ENCODE measurements around the gene PRAMEF26.
"Not testable (repeated sequence)": the region's sequence is repeated elsewhere in the genome, so short reads cannot be mapped to it uniquely, and the experiment has no call there.

Gene PRAMEF26

GRCh38 chr1:13155909-13156308, at the start of gene PRAMEF26:
Gene PRAMEF26 (minus strand): TSS chr1:13156009. CDS start chr1:13153095, 2,914 bp downstream.
- DNase-seq = not testable (repeated sequence)

- not testable (repeated sequence) for DNase-seq
Observed at GRCh38 chr1:13201309-13201708, 45.5 kb upstream of the PRAMEF26 start, which contains the start of gene PRAMEF13. Gene PRAMEF13 (minus strand): TSS chr1:13201409. CDS start chr1:13199589, 1,820 bp downstream.

GRCh38 chr1:13171548-13171947, 15.7 kb upstream of the PRAMEF26 start, which contains the start of gene PRAMEF9:
Gene PRAMEF9 (plus strand): TSS chr1:13171848. CDS start chr1:13175281, 3,433 bp downstream.
- DNase-seq = not testable (repeated sequence)

GRCh38 chr1:13165531-13165930, 9.7 kb upstream of the PRAMEF26 start, which contains the start of gene HNRNPCL4:
Gene HNRNPCL4 (minus strand): TSS chr1:13165631. CDS start chr1:13165467, 164 bp downstream.
- not testable (repeated sequence) for DNase-seq

GRCh38 chr1:13116754-13117153, 39.1 kb downstream of the PRAMEF26 start, which contains the start of gene HNRNPCL2:
Gene HNRNPCL2 (minus strand): TSS chr1:13116854. CDS start chr1:13116400, 454 bp downstream.
- not testable (repeated sequence) for DNase-seq

Measured in stimulated activated CD4-positive, alpha-beta T cell treated with anti-CD3 and anti-CD28 coated beads, Interleukin-1b, Interleukin-23, amount 100 ng/mL, for 48 hours (primary cell).